HepG2 (cell line): Measurements from ENCODE around the gene MAGEA6. TPM values are rescaled to one million over a fixed set of nuclear protein-coding genes. Genes with fewer than 3 reads are reported as not detected.
"Not testable (repeated sequence)": the region's sequence is repeated elsewhere in the genome, so short reads cannot be mapped to it uniquely, and the experiment has no call there.

Experiments
- ATAC-seq: fragments of 200-7000 bp; cut with Tn5 transposase; 3 replicates; pipeline ENCODE4 v1.9.1; 2020; ENCODE audit warnings: mild to moderate bottlenecking, moderate library complexity
- BruUV-seq: library from RNA; stranded (reverse); fragments of 400-500 nt; replicated peaks from 2 replicates; lab custom pipeline; 2021; lab: Mats Ljungman, UMichigan
- CTCF ChIA-PET: fragments of 300-600 bp; formaldehyde crosslinking; extraction: SDS; loops from one replicate; lab custom pipeline; 2021; ENCODE audit warnings: low total read pairs, inconsistent platforms, low intra/inter-chr PET ratio; lab: Yijun Ruan, JAX
- POLR2A ChIA-PET: fragments of 350-600 bp; sonication (Branson Sonifier 250); formaldehyde crosslinking; loops from one replicate; lab custom pipeline; 2020; ENCODE audit warnings: antibody characterized with exemption, inconsistent platforms; lab: Yijun Ruan, JAX
- DNase-seq: peaks from one replicate; pipeline ENCODE4 v3.0.0-alpha.2; 2015; ENCODE audit warnings: low spot score
- FAIRE-seq: peaks from 3 replicates; lab custom pipeline; 2011; peaks lifted over from hg19 to GRCh38; lab: Jason Lieb, UNC
- H2AFZ ChIP-seq: one replicate; pipeline ENCODE4 v1.6.1; 2011; ENCODE audit warnings: low read length, inconsistent platforms
- H3K27ac ChIP-seq: fragments of 300-600 bp; 3 replicates; pipeline ENCODE4 v1.8.0; 2011; ENCODE audit warnings: mixed run types, mild to moderate bottlenecking, mixed read lengths, low read length, inconsistent platforms; ENCODE audit not compliant: insufficient read depth; ENCODE audit errors: extremely low read length
- H3K27me3 ChIP-seq, 2 experiments: fragments of 200-600 bp in 1 of 2; 2 replicates in 1 of 2; 3 replicates in 1 of 2; pipeline versions ENCODE4 v1.6.0 to v1.8.0; 2011; ENCODE audit warnings: low read length in 2 of 2, mild to moderate bottlenecking in 2 of 2, moderate library complexity in 2 of 2, inconsistent platforms in 1 of 2; ENCODE audit not compliant: insufficient read depth in 2 of 2, control insufficient read depth in 1 of 2
- H3K36me3 ChIP-seq, 2 experiments: fragments of 200-600 bp in 1 of 2; replicated peaks in 1 of 2; 2 replicates in 1 of 2; 3 replicates in 1 of 2; pipeline versions ENCODE4 v1.5.1 to v1.8.0; 2011; ENCODE audit warnings: low read length in 2 of 2, inconsistent platforms in 1 of 2; ENCODE audit not compliant: insufficient read depth in 2 of 2, control insufficient read depth in 1 of 2
- H3K4me1 ChIP-seq: 2 replicates; pipeline ENCODE4 v1.5.1; 2012; ENCODE audit warnings: low read length, inconsistent platforms; ENCODE audit not compliant: insufficient read depth
- H3K4me2 ChIP-seq: 2 replicates; pipeline ENCODE4 v1.6.0; 2011; ENCODE audit warnings: low read depth, low read length, inconsistent platforms
- H3K4me3 ChIP-seq, 3 experiments: fragments of 200-600 bp in 1 of 3; sonication (generic), shearing (Covaris generic) in 1 of 3; replicated peaks in 1 of 3; 2 replicates each; pipeline ENCODE4 v1.5.1; 2011 to 2016; ENCODE audit warnings: low read length in 3 of 3, inconsistent platforms in 2 of 3, low read depth in 2 of 3, mild to moderate bottlenecking in 2 of 3, control low read depth in 1 of 3, mixed read lengths in 1 of 3; ENCODE audit not compliant: insufficient read depth in 1 of 3
- H3K79me2 ChIP-seq: one replicate; pipeline ENCODE4 v1.6.1; 2011; ENCODE audit warnings: low read length, inconsistent platforms; ENCODE audit not compliant: insufficient read depth
- H3K9ac ChIP-seq: 2 replicates; pipeline ENCODE4 v1.6.0; 2011; ENCODE audit warnings: mild to moderate bottlenecking, low read depth, low read length, inconsistent platforms; ENCODE audit not compliant: insufficient read depth
- H3K9me3 ChIP-seq: 2 replicates; pipeline ENCODE4 v1.5.1; 2012; ENCODE audit warnings: mild to moderate bottlenecking, low read length
- H4K20me1 ChIP-seq: 2 replicates; pipeline ENCODE4 v1.6.0; 2011; ENCODE audit warnings: inconsistent platforms, mild to moderate bottlenecking, low read length, moderate library complexity; ENCODE audit not compliant: insufficient read depth
- whole genome bisulfite sequencing: methylation state at CpG from one replicate; pipeline ENCODE4 v1.1.6; 2017; ENCODE audit warnings: low lambda C conversion rate; 5-methylcytosine and 5-hydroxymethylcytosine counted together
- in situ Hi-C: cut with HindIII; loops from 2 replicates; pipeline ENCODE4 v1.10.0; 2017; ENCODE audit warnings: low pct_unique_long_range_greater_than_20kb; ENCODE audit not compliant: extremely low pct_ligation_motif_present
- intact Hi-C: fragments of 100-400 bp; cut with micrococcal nuclease; formaldehyde crosslinking; loops from one replicate; pipeline ENCODE4 v1.10.0; 2022; ENCODE audit not compliant: unreplicated experiment
- polyA plus RNA-seq, 8 experiments: library from polyadenylated mRNA; depleted of rRNA in 3 of 8; stranded (reverse) in 7 of 8; unstranded in 1 of 8; fragments of >200 nt; fragmentation: Illumina TruSeq in 4 of 8; extraction: Trizol in 4 of 8; gene quantifications; 2 replicates each; pipeline versions ENCODE4 v1.2.1 to v1.2.3, GENCODE V29; 2011 to 2016; ENCODE audit warnings: low read depth in 4 of 8, missing spikeins in 1 of 8, mixed read lengths in 1 of 8; ENCODE audit not compliant: insufficient read depth in 1 of 8
- total RNA-seq, 5 experiments: library from RNA; depleted of rRNA; stranded (reverse); fragments of >200 nt; fragmentation: Illumina TruSeq; extraction: Trizol; gene quantifications; 2 replicates each; pipeline ENCODE4 v1.2.3, GENCODE V29; 2016; ENCODE audit warnings: low read depth in 1 of 5

The MAGEA6 gene
- total and polyA plus RNA-seq, 2 of the 13 experiments (the other 11 are each of a cell fraction or from before 2014, with no cell fraction given) = 0.18 to 0.97 TPM

DNA sequence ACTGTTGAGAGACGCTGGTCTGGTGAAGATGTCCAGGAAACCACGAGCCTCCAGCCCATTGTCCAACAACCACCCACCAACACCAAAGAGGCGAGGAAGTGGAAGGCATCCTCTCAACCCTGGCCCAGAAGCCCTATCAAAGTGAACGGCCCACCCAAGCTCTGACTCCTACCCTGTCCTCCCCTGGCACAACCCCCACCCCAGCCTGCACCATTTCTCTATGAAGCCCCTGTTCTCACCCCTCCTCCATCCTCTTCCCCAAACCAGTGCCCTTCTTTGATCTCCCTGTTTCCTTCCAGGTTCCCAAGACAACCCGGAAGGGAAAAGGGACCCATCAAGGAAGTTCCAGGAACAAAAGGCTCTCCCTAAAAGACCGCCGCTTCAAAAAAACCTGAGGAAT is 9.9 kb downstream of the MAGEA6 start:
- H3K9ac ChIP-seq, H4K20me1 ChIP-seq, H3K27ac ChIP-seq, H3K36me3 ChIP-seq, POLR2A ChIA-PET, CTCF ChIA-PET, H3K4me2 ChIP-seq, BruUV-seq, H2AFZ ChIP-seq, H3K4me1 ChIP-seq, H3K4me3 ChIP-seq, ATAC-seq, intact Hi-C loops, H3K27me3 ChIP-seq, DNase-seq, FAIRE-seq, H3K9me3 ChIP-seq, H3K79me2 ChIP-seq, in situ Hi-C loops: not testable (repeated sequence)
- WGBS = no CpG with 5 or more reads among the region's 7 CpGs

DNA sequence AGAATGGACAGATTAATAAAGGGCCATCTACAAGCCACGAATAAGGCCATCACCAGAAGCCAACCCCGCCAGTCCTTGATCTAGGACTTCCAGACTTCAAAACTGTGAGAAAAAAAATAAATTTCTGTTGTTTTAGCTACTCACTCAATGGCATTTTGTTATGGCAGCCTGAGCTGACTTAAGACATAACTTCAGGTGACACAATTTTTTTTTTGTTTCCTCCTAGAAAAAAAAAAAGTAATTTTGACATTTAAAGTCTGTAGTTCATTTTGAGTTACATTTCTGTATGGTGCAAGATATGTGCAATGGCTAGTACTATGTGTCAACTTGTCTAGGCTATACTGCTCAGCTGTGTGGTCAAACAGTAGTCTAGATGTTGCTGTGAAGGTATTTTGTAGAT is 10.6 kb downstream of the MAGEA6 start, which contains the start of gene CSAG3:
Gene CSAG3, plus strand, starts transcription at position 301 of the 400 bp plus-strand sequence.
- H3K4me1 ChIP-seq, H3K27ac ChIP-seq, ATAC-seq, H3K9me3 ChIP-seq, H3K4me3 ChIP-seq, intact Hi-C loops, H2AFZ ChIP-seq, H3K27me3 ChIP-seq, in situ Hi-C loops, FAIRE-seq, BruUV-seq, POLR2A ChIA-PET, CTCF ChIA-PET, H3K9ac ChIP-seq, H4K20me1 ChIP-seq, H3K4me2 ChIP-seq, DNase-seq, H3K36me3 ChIP-seq, H3K79me2 ChIP-seq: not testable (repeated sequence)
- no CpG with 5 or more reads among the region's 2 CpGs for WGBS

DNA sequence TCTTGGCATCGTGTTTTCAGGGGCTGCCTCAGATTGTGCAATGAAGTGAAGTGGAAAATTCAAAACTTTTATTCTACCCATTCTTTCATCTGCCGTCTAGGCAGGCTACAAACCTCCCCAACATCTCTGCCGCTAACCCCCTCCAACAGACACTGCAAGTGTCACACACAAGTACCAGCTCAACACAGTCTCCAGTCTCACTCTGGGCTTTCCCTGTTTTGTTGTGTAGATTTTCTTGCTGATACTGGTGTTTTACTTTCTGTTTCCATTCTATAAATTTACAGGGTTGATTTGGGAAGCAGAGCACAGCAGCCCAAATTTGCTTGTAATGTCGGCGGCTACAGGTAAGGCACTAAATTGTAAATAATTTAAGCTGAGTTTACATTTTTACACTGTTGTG is 14.6 kb downstream of the MAGEA6 start:
- H3K9me3 ChIP-seq, DNase-seq, POLR2A ChIA-PET, H3K4me2 ChIP-seq, ATAC-seq, H3K9ac ChIP-seq, CTCF ChIA-PET, H3K79me2 ChIP-seq, FAIRE-seq, in situ Hi-C loops, H3K4me3 ChIP-seq, H2AFZ ChIP-seq, H3K27ac ChIP-seq, H3K36me3 ChIP-seq, BruUV-seq, H3K27me3 ChIP-seq, intact Hi-C loops, H4K20me1 ChIP-seq, H3K4me1 ChIP-seq: not testable (repeated sequence)
- no CpG with 5 or more reads among the region's 5 CpGs for WGBS

DNA sequence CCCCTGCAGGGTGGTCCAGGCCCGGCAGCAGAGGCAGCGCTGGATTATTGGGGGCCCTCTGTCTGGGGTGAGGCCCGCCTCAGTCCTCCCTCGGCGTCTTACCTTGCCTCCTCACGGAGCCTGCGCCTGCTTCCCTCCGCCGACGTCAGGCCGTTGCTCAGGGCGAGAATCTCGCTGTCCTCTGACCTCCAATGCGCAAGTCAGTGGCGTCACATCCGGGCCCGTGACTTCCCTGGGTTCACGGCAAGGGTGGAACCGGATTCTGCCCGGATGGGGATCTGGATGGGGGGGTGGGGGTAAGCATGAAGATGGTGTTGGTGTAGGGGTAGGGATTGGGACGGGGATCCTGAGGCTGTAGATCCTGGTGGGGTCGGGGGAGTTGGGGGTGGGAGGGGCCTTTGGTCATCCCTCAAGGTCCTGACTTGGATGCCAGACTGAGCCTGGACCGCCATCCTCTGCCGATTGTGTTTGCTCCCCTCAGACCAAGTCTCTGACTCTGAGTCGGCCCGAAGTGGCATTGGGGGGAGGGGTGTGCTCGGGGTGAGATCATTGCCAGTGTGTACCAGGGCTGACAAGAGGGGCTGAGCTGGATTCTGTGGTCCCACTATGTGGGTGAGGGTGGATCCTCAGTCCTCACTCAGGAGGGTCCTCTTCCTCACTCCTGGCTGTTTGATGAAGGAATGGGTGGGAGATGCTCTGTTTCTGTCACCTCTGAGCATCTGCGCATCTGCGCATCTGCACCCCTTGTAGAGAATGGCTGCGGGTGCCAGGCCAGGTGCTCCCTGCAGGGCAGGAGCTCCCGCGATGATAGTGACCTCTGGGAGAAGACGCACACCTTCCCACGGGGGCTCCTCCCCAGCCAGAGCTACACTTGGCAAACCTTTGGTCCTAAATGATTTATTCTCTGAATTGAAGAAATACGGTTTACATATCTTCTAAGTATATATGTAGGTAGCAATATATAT is 15.5 kb downstream of the MAGEA6 start, which contains the start of gene MAGEA2:
Gene MAGEA2, minus strand, starts transcription at position 157 of the 965 bp plus-strand sequence. CDS start 2,479 bp downstream, outside the sequence.
- H3K4me1 ChIP-seq, POLR2A ChIA-PET, in situ Hi-C loops, H3K79me2 ChIP-seq, DNase-seq, ATAC-seq, H3K9ac ChIP-seq, H3K27me3 ChIP-seq, FAIRE-seq, CTCF ChIA-PET, H4K20me1 ChIP-seq, H3K4me3 ChIP-seq, H3K9me3 ChIP-seq, BruUV-seq, H2AFZ ChIP-seq, H3K36me3 ChIP-seq, H3K27ac ChIP-seq, H3K4me2 ChIP-seq, intact Hi-C loops: not testable (repeated sequence)
- no CpG with 5 or more reads among the region's 35 CpGs for WGBS
